HepG2 (cell line): ENCODE data around the gene BMP8A. TPM values are rescaled to one million over a fixed set of nuclear protein-coding genes. Genes with fewer than 3 reads are reported as not detected.

Source experiments
- ATAC-seq: fragments of 200-7000 bp; cut with Tn5 transposase; 3 replicates; pipeline ENCODE4 v1.9.1; 2020; ENCODE audit warnings: mild to moderate bottlenecking, moderate library complexity
- BruUV-seq: library from RNA; stranded (reverse); fragments of 400-500 nt; replicated peaks from 2 replicates; lab custom pipeline; 2021; lab: Mats Ljungman, UMichigan
- CTCF ChIA-PET: fragments of 300-600 bp; formaldehyde crosslinking; extraction: SDS; loops from one replicate; lab custom pipeline; 2021; ENCODE audit warnings: low total read pairs, inconsistent platforms, low intra/inter-chr PET ratio; lab: Yijun Ruan, JAX
- POLR2A ChIA-PET: fragments of 350-600 bp; sonication (Branson Sonifier 250); formaldehyde crosslinking; loops from one replicate; lab custom pipeline; 2020; ENCODE audit warnings: antibody characterized with exemption, inconsistent platforms; lab: Yijun Ruan, JAX
- DNase-seq: peaks from one replicate; pipeline ENCODE4 v3.0.0-alpha.2; 2015; ENCODE audit warnings: low spot score
- FAIRE-seq: peaks from 3 replicates; lab custom pipeline; 2011; peaks lifted over from hg19 to GRCh38; lab: Jason Lieb, UNC
- H2AFZ ChIP-seq: one replicate; pipeline ENCODE4 v1.6.1; 2011; ENCODE audit warnings: low read length, inconsistent platforms
- H3K27ac ChIP-seq: fragments of 300-600 bp; 3 replicates; pipeline ENCODE4 v1.8.0; 2011; ENCODE audit warnings: mixed run types, mild to moderate bottlenecking, mixed read lengths, low read length, inconsistent platforms; ENCODE audit not compliant: insufficient read depth; ENCODE audit errors: extremely low read length
- H3K27me3 ChIP-seq, 2 experiments: fragments of 200-600 bp in 1 of 2; 2 replicates in 1 of 2; 3 replicates in 1 of 2; pipeline versions ENCODE4 v1.6.0 to v1.8.0; 2011; ENCODE audit warnings: low read length in 2 of 2, mild to moderate bottlenecking in 2 of 2, moderate library complexity in 2 of 2, inconsistent platforms in 1 of 2; ENCODE audit not compliant: insufficient read depth in 2 of 2, control insufficient read depth in 1 of 2
- H3K36me3 ChIP-seq, 2 experiments: fragments of 200-600 bp in 1 of 2; replicated peaks in 1 of 2; 2 replicates in 1 of 2; 3 replicates in 1 of 2; pipeline versions ENCODE4 v1.5.1 to v1.8.0; 2011; ENCODE audit warnings: low read length in 2 of 2, inconsistent platforms in 1 of 2; ENCODE audit not compliant: insufficient read depth in 2 of 2, control insufficient read depth in 1 of 2
- H3K4me1 ChIP-seq: 2 replicates; pipeline ENCODE4 v1.5.1; 2012; ENCODE audit warnings: low read length, inconsistent platforms; ENCODE audit not compliant: insufficient read depth
- H3K4me2 ChIP-seq: 2 replicates; pipeline ENCODE4 v1.6.0; 2011; ENCODE audit warnings: low read depth, low read length, inconsistent platforms
- H3K4me3 ChIP-seq, 3 experiments: fragments of 200-600 bp in 1 of 3; sonication (generic), shearing (Covaris generic) in 1 of 3; replicated peaks in 1 of 3; 2 replicates each; pipeline ENCODE4 v1.5.1; 2011 to 2016; ENCODE audit warnings: low read length in 3 of 3, inconsistent platforms in 2 of 3, low read depth in 2 of 3, mild to moderate bottlenecking in 2 of 3, control low read depth in 1 of 3, mixed read lengths in 1 of 3; ENCODE audit not compliant: insufficient read depth in 1 of 3
- H3K79me2 ChIP-seq: one replicate; pipeline ENCODE4 v1.6.1; 2011; ENCODE audit warnings: low read length, inconsistent platforms; ENCODE audit not compliant: insufficient read depth
- H3K9ac ChIP-seq: 2 replicates; pipeline ENCODE4 v1.6.0; 2011; ENCODE audit warnings: mild to moderate bottlenecking, low read depth, low read length, inconsistent platforms; ENCODE audit not compliant: insufficient read depth
- H3K9me3 ChIP-seq: 2 replicates; pipeline ENCODE4 v1.5.1; 2012; ENCODE audit warnings: mild to moderate bottlenecking, low read length
- H4K20me1 ChIP-seq: 2 replicates; pipeline ENCODE4 v1.6.0; 2011; ENCODE audit warnings: inconsistent platforms, mild to moderate bottlenecking, low read length, moderate library complexity; ENCODE audit not compliant: insufficient read depth
- KLF15 ChIP-seq: sonication (generic); formaldehyde crosslinking; IDR thresholded peaks from 2 replicates; pipeline ENCODE4 v1.8.1; 2023; ENCODE audit warnings: borderline replicate concordance, mild to moderate bottlenecking, inconsistent platforms, missing genetic modification reagents, mixed read lengths
- ZC3H13 ChIP-seq: sonication (generic); formaldehyde crosslinking; IDR thresholded peaks from 2 replicates; pipeline ENCODE4 v1.8.1; 2023; ENCODE audit warnings: mild to moderate bottlenecking, missing genetic modification reagents, moderate library complexity
- ZEB1 ChIP-seq: IDR thresholded peaks from 2 replicates; pipeline ENCODE4 v1.6.1; 2012; ENCODE audit warnings: mild to moderate bottlenecking, low read depth, inconsistent platforms; ENCODE audit not compliant: insufficient replicate concordance
- ZFYVE20 ChIP-seq: sonication (generic); formaldehyde crosslinking; IDR thresholded peaks from 2 replicates; pipeline ENCODE4 v1.8.0; 2023; ENCODE audit warnings: low read depth, mild to moderate bottlenecking, moderate library complexity, missing genetic modification reagents, borderline replicate concordance
- ZNF296 ChIP-seq: sonication (generic); formaldehyde crosslinking; conservative IDR thresholded peaks from 2 replicates; pipeline ENCODE4 v1.5.0; 2020; ENCODE audit warnings: mild to moderate bottlenecking, missing genetic modification reagents
- WGBS: methylation state at CpG from one replicate; pipeline ENCODE4 v1.1.6; 2017; ENCODE audit warnings: low lambda C conversion rate; 5-methylcytosine and 5-hydroxymethylcytosine counted together
- in situ Hi-C: cut with HindIII; loops from 2 replicates; pipeline ENCODE4 v1.10.0; 2017; ENCODE audit warnings: low pct_unique_long_range_greater_than_20kb; ENCODE audit not compliant: extremely low pct_ligation_motif_present
- intact Hi-C: fragments of 100-400 bp; cut with micrococcal nuclease; formaldehyde crosslinking; loops from one replicate; pipeline ENCODE4 v1.10.0; 2022; ENCODE audit not compliant: unreplicated experiment
- polyA plus RNA-seq, 8 experiments: library from polyadenylated mRNA; depleted of rRNA in 3 of 8; stranded (reverse) in 7 of 8; unstranded in 1 of 8; fragments of >200 nt; fragmentation: Illumina TruSeq in 4 of 8; extraction: Trizol in 4 of 8; gene quantifications; 2 replicates each; pipeline versions ENCODE4 v1.2.1 to v1.2.3, GENCODE V29; 2011 to 2016; ENCODE audit warnings: low read depth in 4 of 8, missing spikeins in 1 of 8, mixed read lengths in 1 of 8; ENCODE audit not compliant: insufficient read depth in 1 of 8
- total RNA-seq, 5 experiments: library from RNA; depleted of rRNA; stranded (reverse); fragments of >200 nt; fragmentation: Illumina TruSeq; extraction: Trizol; gene quantifications; 2 replicates each; pipeline ENCODE4 v1.2.3, GENCODE V29; 2016; ENCODE audit warnings: low read depth in 1 of 5
- TF ChIP-seq, protein P1 (sequence below): sonication (generic); formaldehyde crosslinking; IDR thresholded peaks from 2 replicates; pipeline ENCODE4 v1.4.0; 2020; ENCODE audit warnings: missing genetic modification reagents, borderline replicate concordance
- TF ChIP-seq, protein P2 (sequence below): sonication (generic); formaldehyde crosslinking; IDR thresholded peaks from 2 replicates; pipeline ENCODE4 v1.8.0; 2022; ENCODE audit warnings: missing genetic modification reagents, mild to moderate bottlenecking, inconsistent platforms, borderline replicate concordance

The BMP8A gene
- total and polyA plus RNA-seq, 2 of the 13 experiments (the other 11 are each of a cell fraction or from before 2014, with no cell fraction given), result 0.05 TPM; not detected in 1

DNA sequence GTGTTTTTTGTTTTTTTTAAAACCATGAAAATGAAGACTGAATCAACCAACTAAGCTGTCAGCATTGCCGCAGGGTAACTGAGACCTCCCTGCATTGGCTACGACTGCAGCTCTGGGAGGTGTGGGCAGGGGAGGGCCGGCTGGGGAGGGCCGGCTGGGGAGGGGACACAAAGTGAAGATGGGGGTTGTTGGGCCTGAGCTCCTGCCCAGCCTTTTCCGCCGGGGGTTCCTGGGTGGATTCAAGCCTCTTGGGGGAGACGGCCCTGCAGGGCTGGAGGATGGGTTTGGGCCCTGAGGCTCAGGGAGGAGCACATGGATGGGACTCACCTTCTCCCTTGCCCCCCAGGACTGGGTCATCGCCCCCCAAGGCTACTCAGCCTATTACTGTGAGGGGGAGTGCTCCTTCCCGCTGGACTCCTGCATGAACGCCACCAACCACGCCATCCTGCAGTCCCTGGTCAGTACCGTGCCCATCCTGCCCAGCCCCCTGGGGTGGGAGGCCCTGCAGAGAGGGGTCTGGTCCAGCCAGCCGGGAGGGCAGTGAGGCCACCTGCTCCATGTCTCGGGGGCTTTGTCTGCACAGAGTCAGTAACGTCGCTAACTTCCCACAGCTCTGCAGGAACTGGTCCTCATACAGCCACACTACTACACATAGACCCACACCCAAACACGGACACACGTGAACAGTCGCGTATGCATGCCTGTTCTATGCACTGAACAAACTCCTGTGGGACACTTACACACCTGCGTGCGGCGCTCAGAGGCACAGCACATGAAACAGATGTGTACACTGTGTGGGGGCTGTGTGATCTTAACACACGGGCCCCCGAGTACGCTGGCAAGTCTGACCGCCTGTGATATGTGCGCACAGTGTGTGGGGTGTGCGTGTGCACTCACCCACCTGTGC is 31.5 kb downstream of the BMP8A start:
- Histone ChIP-seq H3K27ac (no peak overlapping the region), H3K4me3 (no peak overlapping the region), H3K79me2 (no peaks in the 10 kb centered on the region), H3K4me2 (no peak overlapping the region), H2AFZ (no peak overlapping the region), H4K20me1 (no peaks in the 10 kb centered on the region), H3K36me3 (no peaks in the 10 kb centered on the region), H3K4me1 (no peaks in the 10 kb centered on the region), H3K27me3 (no peaks in the 10 kb centered on the region), H3K9ac (no peak overlapping the region), H3K9me3 (no peaks in the 10 kb centered on the region)
- in situ Hi-C loops (no loop called here), intact Hi-C loops (no loop called here)
- BruUV-seq, result no TSS peak
- ATAC-seq, result no peak
- ChIA-PET CTCF (no interaction called here), POLR2A (no interaction called here)
- WGBS, result 75% methylated on average over 15 of the region's 29 CpGs
- DNase-seq, result no peak
- no peak for TF ChIP-seq ZEB1
- no peak for TF ChIP-seq KLF15 (CRISPR knock-in tag)
- TF ChIP-seq, protein P1, sequence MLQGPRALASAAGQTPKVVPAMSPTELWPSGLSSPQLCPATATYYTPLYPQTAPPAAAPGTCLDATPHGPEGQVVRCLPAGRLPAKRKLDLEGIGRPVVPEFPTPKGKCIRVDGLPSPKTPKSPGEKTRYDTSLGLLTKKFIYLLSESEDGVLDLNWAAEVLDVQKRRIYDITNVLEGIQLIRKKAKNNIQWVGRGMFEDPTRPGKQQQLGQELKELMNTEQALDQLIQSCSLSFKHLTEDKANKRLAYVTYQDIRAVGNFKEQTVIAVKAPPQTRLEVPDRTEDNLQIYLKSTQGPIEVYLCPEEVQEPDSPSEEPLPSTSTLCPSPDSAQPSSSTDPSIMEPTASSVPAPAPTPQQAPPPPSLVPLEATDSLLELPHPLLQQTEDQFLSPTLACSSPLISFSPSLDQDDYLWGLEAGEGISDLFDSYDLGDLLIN (CRISPR knock-in tag), result no peak
- no peak for TF ChIP-seq ZNF296 (CRISPR knock-in tag)
- TF ChIP-seq ZC3H13 (CRISPR knock-in tag), result no peak
- TF ChIP-seq, protein P2, sequence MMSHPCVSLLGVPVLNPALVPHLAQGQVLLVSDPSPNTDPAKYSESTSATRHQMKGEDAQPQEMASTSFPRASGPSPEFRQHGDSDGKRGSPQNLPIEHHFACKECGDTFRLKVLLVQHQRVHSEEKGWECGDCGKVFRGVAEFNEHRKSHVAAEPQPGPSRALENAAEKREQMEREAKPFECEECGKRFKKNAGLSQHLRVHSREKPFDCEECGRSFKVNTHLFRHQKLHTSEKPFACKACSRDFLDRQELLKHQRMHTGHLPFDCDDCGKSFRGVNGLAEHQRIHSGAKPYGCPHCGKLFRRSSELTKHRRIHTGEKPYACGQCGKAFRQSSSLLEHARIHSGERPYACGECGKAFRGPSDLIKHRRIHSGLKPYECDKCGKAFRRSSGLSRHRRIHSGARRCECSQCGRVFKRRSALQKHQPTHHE (CRISPR knock-in tag), result no peak
- TF ChIP-seq ZFYVE20 (CRISPR knock-in tag), result no peak
- FAIRE-seq, result no peak
